Astrocyte of the spinal cord (primary cell): ENCODE measurements around the gene ALDH1L1.

ENCODE experiments used
- DNase-seq: peaks from one replicate; pipeline ENCODE4 v3.0.0; 2011; ENCODE audit warnings: low read depth, low spot score
- H3K4me3 ChIP-seq: 2 replicates; pipeline ENCODE4 v1.5.1; 2011; ENCODE audit warnings: low read depth, mild to moderate bottlenecking, low read length, moderate library complexity
- in situ Hi-C: cut with HindIII; loops from 2 replicates; pipeline ENCODE4 v1.10.0; 2017; ENCODE audit warnings: low sequenced_read_pairs
- TF ChIP-seq, protein P1 (sequence below): IDR thresholded peaks from 2 replicates; pipeline ENCODE4 v1.5.1; 2012; ENCODE audit warnings: low read depth, mild to moderate bottlenecking, low read length, inconsistent platforms

Gene ALDH1L1

GRCh38 chr3:126121632-126122031 lies 58.8 kb downstream of the ALDH1L1 start:
- DNase-seq, result no peak
- TF ChIP-seq, protein P1, sequence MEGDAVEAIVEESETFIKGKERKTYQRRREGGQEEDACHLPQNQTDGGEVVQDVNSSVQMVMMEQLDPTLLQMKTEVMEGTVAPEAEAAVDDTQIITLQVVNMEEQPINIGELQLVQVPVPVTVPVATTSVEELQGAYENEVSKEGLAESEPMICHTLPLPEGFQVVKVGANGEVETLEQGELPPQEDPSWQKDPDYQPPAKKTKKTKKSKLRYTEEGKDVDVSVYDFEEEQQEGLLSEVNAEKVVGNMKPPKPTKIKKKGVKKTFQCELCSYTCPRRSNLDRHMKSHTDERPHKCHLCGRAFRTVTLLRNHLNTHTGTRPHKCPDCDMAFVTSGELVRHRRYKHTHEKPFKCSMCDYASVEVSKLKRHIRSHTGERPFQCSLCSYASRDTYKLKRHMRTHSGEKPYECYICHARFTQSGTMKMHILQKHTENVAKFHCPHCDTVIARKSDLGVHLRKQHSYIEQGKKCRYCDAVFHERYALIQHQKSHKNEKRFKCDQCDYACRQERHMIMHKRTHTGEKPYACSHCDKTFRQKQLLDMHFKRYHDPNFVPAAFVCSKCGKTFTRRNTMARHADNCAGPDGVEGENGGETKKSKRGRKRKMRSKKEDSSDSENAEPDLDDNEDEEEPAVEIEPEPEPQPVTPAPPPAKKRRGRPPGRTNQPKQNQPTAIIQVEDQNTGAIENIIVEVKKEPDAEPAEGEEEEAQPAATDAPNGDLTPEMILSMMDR, result no peak
- no peak overlapping the region for H3K4me3 ChIP-seq
- in situ Hi-C loops, result no loop called here

DNA sequence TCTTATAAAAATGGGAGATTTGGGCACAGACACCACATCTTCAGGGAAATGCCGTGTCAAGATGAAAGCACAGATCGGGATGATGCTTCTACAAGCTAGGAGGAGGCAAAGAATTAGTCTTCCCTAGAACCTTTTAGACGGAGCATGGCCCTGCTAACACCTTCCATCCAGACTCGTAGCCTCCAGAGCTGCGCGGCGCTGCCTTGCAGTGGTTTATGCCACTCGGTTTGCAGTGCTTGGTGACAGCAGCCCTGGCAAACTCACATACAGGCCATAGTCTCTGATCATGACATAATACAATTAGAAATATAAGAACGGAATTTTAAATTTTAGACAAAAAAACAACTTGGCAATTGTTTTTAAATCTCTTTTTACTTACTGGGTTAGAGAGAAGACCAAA lies 59.3 kb downstream of the ALDH1L1 start:
- TF ChIP-seq, protein P1, result no peak
- in situ Hi-C loops, result no loop called here
- no peak overlapping the region for H3K4me3 ChIP-seq
- no peak for DNase-seq

- TF ChIP-seq, protein P1, result no peak
- in situ Hi-C loops, result no loop called here
- no peak for DNase-seq
- H3K4me3 ChIP-seq, result no peak overlapping the region
These were observed 60.4 kb downstream of the ALDH1L1 start for GRCh38 chr3:126119976-126120375.

DNA sequence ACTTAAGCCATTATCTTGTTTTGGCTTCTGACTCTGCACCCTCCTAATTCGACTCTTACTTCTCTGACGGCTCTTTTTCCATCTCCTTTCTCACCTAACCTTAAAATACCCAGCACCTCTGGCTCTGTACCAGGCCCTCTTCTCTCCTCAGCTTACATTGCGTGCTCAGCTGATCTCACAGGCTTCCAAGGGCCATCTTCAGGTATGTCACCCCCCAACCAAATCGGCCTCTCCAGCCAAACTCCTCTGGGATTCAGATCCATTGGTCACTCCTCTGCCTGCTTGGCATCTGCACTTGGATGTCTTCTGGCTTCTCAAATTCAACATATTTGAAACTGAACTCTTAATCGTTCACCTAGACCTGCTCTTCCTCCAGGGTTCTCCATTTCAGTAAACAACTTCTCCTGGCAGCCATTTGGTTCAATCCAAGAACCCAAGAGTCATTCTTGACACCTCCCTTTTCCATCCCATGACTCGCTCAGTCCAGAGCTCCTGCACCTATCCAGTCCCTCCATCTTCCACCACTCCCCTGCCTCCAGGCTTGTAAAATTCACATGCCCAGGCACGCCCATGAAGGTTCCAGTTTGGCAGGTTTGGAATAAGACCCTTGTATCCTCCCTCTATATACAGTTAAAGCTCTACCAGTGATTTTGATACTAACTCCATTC lies 61.2 kb downstream of the ALDH1L1 start:
- no peak overlapping the region for H3K4me3 ChIP-seq
- in situ Hi-C loops, result no loop called here
- TF ChIP-seq, protein P1, result no peak
- DNase-seq, result no peak

GRCh38 chr3:126118591-126118990 lies 61.8 kb downstream of the ALDH1L1 start:
- no peak overlapping the region for H3K4me3 ChIP-seq
- TF ChIP-seq, protein P1, result no peak
- in situ Hi-C loops, result no loop called here
- DNase-seq, result no peak

GRCh38 chr3:126117786-126118185 lies 62.6 kb downstream of the ALDH1L1 start:
- in situ Hi-C loops, result no loop called here
- TF ChIP-seq, protein P1, result no peak

More at GRCh38 chr3:126117786-126118185, 62.6 kb downstream of the ALDH1L1 start:
- no peak overlapping the region for H3K4me3 ChIP-seq
- no peak for DNase-seq
